NCI-H2171 treated with DMSO at 0.1 percent for 48 hours (cell line): Measurements from ENCODE around the gene RPRM.
"Not testable (repeated sequence)": the region's sequence is repeated elsewhere in the genome, so short reads cannot be mapped to it uniquely, and the experiment has no call there.

Experiments used
- DNase-seq: peaks from one replicate; lab custom pipeline; 2025; lab: John Stamatoyannopoulos, UW

Gene RPRM

DNA sequence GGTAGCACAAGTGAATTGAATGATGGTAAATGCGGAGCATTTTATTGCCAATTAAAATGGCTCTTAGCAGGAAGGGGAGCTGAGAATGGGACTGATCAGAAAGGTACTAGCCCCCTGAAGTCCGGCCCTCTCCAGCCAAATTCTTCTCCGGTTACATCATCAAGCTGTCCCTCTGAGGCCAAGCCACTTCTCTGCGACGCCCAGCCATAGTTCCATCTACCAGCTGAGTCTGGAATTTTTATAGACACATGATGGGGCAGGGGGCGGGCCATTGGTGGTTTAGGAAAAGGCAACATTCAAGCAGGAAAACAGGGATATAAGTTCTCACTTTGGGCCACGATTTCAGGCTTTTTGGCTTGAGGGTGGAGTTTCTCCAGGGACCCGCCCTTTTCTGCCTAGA is 22.7 kb downstream of the RPRM start:
- DNase-seq = no peak

DNA sequence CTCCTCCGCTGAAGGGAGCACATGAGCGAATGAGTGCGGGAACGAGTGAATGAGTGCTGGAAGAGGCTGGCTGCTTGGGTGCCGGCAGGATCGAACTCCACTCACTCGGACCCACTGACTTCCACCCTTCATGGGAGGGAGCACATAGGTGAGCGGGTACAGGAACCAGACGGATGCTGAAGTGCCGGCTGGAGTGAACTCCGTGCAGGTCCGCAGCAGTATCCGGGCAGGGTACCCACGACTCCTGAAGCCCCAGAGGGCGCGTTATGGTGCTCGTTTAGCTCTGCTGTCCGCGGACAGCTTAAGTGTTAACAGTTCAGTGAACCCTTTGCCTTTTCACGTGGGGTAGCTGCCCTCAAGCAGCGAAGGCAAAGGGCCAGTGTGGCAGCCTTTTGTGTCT is 23.2 kb downstream of the RPRM start:
- DNase-seq = no peak

DNA sequence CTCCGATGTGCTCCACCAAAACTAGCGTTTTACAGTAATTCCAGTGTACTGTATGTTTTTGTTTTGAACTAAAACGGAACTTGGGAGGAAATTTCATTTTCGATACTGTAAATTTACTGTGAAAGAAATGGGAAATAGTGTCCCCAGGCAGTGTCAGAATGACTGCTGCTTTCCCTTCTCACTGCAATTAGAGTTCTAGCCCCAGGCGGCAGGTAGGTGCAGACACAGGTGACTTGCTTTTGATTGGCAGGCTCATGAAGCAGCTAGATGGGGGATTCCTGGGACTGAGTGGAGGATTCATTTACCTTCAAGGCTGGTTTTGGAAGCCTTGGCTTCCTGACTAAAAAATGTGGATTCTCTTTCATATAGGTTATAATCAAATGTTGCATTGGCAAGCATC is 27.0 kb downstream of the RPRM start:
- DNase-seq = no peak

DNA sequence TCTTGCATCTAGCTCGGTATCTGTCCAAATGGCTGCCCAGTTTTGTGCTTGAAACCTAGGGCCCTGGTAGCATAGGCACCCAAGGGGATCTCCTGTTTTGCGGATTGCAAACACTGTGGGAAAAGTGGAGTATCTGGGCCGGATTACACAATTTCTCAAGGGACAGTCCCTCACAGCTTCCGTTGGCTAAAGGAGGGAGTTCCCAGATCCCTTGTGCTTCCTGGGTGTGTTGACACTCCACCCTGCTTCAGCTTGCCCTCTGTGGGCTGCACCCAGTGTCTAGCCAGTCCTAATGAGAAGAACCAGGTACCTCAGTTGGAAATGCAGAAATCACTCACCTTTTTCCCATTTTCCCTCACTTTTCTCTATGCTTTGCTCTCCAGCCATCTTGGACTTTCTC is 35.5 kb downstream of the RPRM start:
- DNase-seq = no peak

DNA sequence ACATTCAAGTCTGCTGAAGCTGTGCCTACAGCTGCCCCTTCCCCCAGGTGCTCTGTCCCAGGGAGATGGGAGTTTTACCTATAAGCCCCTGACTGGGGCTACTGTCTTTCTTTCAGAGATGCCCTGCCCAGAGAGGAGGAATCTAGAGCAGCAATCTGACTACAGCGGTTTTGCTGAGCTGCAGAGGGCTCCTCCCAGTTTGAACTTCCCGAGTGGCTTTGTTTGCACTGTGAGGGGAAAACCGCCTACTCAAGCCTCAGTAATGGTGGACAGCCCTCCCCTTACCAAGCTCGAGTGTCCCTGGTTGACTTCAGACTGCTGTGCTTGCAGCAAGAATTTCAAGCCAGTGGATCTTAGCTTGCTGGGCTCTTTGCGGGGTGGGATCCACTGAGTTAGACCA is 35.9 kb downstream of the RPRM start:
- not testable (repeated sequence) for DNase-seq

DNA sequence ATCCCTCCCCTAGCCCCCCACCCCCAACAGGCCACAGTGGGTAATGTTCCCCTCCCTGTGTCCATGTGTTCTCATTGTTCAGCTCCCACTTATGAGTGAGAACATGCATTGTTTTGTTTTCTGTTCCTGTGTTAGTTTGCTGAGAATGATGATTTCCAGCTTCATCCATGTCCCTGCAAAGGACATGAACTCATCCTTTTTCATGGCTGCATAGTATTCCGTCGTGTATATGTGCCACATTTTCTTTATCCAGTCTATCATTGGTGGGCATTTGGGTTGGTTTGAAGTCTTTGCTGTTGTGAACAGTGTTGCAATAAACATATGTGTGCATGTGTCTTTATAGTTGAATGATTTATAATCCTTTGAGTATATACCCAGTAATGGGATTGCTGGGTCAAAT is 38.5 kb downstream of the RPRM start:
- DNase-seq = not testable (repeated sequence)

DNA sequence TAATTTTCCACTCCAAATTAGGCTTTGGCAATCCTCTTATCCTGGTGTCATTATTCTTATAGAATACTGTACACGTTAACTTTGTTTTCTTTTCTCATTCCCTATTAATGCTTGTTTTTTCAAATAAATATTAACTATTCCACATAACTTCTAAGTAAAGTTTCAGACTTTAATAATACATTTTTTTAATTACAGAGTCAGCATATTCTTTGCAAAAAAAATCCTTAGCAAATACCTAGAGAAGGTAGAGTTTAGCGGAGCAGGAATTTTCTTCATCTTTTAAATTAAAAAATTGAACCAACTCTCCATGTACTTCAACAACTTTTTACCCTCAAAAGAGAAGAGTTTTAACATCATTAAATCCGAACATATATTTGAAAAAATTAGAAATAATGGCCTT is 45.2 kb downstream of the RPRM start:
- no peak for DNase-seq

DNA sequence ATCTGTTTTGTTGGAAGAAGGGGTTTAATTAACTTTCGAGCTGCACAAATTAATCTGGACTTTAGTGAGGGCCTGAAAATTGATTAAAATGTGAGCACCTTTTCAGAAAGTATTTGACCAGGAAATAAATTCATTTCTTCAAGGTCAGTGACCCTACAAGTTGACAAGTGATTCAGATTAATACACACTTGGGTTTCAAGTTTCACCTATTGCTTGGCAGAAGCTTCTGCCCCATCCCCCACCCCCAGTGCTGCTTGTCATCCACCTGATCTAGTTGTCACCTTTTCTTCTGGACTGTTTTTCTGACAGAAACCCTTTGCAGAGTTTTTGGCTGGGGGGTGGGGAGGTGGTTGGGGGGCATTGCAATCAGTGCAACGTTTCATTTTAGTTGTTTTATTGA is 46.2 kb downstream of the RPRM start:
- DNase-seq = peak; percentile 67

DNA sequence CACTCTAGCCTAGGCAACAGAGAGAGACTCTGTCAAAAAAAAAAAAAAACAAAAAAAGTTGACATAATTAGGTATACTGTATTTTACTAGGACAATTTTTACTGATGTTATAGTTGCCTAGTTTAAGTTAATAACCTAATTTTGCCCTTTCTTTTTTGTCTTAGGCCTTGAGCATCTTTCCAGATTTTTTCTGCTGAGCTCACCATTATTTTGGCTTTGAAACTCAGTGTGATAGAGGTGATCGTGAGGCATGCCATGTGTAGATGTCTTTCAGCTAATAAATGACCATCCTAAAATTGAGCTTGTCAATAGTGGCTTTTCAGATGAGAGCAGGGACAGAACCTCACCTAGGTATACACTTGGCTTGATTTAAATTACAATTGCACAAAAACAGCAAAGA is 47.4 kb downstream of the RPRM start:
- no peak for DNase-seq
